AG04450 (cell line): ENCODE measurements around the gene C2orf68. TPM values are rescaled to one million over a fixed set of nuclear protein-coding genes. Genes with fewer than 3 reads are reported as not detected.

Source experiments
- CTCF ChIA-PET: fragments of 300-600, 350-600 bp; formaldehyde crosslinking; extraction: SDS; loops from one replicate; lab custom pipeline; 2022; ENCODE audit warnings: antibody characterized with exemption, inconsistent platforms; lab: Charles Lee
- POLR2A ChIA-PET: fragments of 350-600 bp; formaldehyde crosslinking; extraction: SDS; loops from one replicate; lab custom pipeline; 2021; ENCODE audit warnings: antibody characterized with exemption, inconsistent platforms; lab: Yijun Ruan, JAX
- DNase-seq: peaks from one replicate; pipeline ENCODE4 v3.0.0-alpha.2; 2011; ENCODE audit warnings: low read depth, low spot score
- H3K27ac ChIP-seq: one replicate; pipeline ENCODE4 v1.5.1; 2012; ENCODE audit warnings: low read depth, low read length, control low read depth
- H3K27me3 ChIP-seq: one replicate; pipeline ENCODE4 v1.6.0; 2012; ENCODE audit warnings: low read length; ENCODE audit not compliant: control insufficient read depth, insufficient read depth
- H3K4me3 ChIP-seq: 2 replicates; pipeline ENCODE4 v1.5.1; 2011; ENCODE audit warnings: mild to moderate bottlenecking, low read depth, low read length, control low read depth
- H3K9me3 ChIP-seq: 2 replicates; pipeline ENCODE4 v1.5.1; 2012; ENCODE audit warnings: low read length; ENCODE audit not compliant: control insufficient read depth, insufficient read depth
- polyA plus RNA-seq: library from polyadenylated mRNA; depleted of rRNA; stranded (reverse); fragments of >200 nt; gene quantifications from 2 replicates; pipeline ENCODE4 v1.2.3, GENCODE V29; 2011
- TF ChIP-seq, protein P1 (sequence below): IDR thresholded peaks from 2 replicates; pipeline ENCODE4 v1.5.1; 2011; ENCODE audit warnings: low read depth, low read length, control low read depth, inconsistent platforms

The C2orf68 gene
- polyA plus RNA-seq, 1 experiment, result 17.8 TPM

DNA sequence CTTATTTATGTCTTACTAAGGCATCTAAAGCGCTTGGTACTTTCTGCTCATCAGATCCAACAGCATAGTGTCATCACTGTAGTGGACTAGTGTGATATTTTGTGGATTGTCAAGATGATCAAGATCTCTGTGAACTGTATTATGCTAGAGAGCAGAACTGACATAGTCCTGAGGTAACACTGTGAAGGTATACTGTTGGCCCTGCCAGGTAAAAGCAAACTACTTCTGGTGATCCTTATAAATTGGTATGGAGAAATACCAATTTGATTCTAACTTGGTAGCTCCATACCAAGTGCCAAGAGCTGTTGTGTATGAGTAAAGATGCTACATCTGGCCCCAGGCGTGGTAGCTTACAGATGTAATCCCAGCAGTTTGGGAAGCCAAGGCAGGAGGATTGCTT lies 40.2 kb upstream of the C2orf68 start:
- no peak for DNase-seq
- Histone ChIP-seq H3K4me3 (no peak overlapping the region), H3K27ac (peak overlapping the region; percentile 71), H3K9me3 (no peaks in the 10 kb centered on the region), H3K27me3 (no peaks in the 10 kb centered on the region)
- ChIA-PET CTCF (interaction anchor here (0.6 to 6.8 kb wide), 7 partner anchors 12 to 176 kb away, joined by 3 to 107 read pairs (median 4); no protein-coding TSS in a partner anchor), POLR2A (interaction anchor here (0.6 to 1.3 kb wide), 6 partner anchors 35 to 384 kb away, joined by 3 to 13 read pairs (median 6); partner anchors contain the start of gene MAT2A)
- TF ChIP-seq, protein P1, sequence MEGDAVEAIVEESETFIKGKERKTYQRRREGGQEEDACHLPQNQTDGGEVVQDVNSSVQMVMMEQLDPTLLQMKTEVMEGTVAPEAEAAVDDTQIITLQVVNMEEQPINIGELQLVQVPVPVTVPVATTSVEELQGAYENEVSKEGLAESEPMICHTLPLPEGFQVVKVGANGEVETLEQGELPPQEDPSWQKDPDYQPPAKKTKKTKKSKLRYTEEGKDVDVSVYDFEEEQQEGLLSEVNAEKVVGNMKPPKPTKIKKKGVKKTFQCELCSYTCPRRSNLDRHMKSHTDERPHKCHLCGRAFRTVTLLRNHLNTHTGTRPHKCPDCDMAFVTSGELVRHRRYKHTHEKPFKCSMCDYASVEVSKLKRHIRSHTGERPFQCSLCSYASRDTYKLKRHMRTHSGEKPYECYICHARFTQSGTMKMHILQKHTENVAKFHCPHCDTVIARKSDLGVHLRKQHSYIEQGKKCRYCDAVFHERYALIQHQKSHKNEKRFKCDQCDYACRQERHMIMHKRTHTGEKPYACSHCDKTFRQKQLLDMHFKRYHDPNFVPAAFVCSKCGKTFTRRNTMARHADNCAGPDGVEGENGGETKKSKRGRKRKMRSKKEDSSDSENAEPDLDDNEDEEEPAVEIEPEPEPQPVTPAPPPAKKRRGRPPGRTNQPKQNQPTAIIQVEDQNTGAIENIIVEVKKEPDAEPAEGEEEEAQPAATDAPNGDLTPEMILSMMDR, result no peak

GRCh38 chr2:85651097-85651496 lies 39.2 kb upstream of the C2orf68 start:
- CTCF ChIA-PET, result interaction anchor here (1.0 to 6.8 kb wide), 4 partner anchors 14 to 78 kb away, joined by 4 to 107 read pairs (median 18); no protein-coding TSS in a partner anchor
- no peak overlapping the region for H3K4me3 ChIP-seq
- TF ChIP-seq, protein P1, result no peak
- no peaks in the 10 kb centered on the region for H3K27me3 ChIP-seq
- DNase-seq, result no peak
- POLR2A ChIA-PET, result interaction anchor here (0.7 kb wide), 1 partner anchor 66 kb away, joined by 3 read pairs; no protein-coding TSS in a partner anchor
- no peak overlapping the region for H3K27ac ChIP-seq
- no peaks in the 10 kb centered on the region for H3K9me3 ChIP-seq

DNA sequence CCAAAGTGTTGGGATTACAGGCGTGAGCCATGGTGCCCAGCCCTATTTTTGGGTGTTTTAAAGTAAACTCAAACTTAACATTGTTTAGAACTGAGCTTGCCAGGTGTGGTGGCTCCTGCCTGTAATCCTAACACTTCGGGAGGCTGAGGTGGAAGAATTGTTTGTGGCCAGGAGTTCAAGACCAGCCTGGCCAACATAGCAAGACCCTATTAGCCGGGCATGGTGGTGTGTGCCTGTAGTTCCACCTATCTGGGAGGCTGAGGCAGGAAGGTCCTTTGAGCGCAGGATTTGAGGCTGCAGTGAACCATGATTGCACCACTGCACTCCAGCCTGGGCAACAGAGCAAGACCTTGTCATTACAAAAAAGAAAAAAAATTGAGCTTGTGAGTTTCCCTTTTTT lies 38.6 kb upstream of the C2orf68 start:
- H3K27me3 ChIP-seq, result no peaks in the 10 kb centered on the region
- no peaks in the 10 kb centered on the region for H3K9me3 ChIP-seq
- ChIA-PET POLR2A (interaction anchor here (1.1 to 1.7 kb wide), 2 partner anchors 54 to 122 kb away, joined by 4 to 7 read pairs; no protein-coding TSS in a partner anchor), CTCF (interaction anchor here (1.0 to 6.8 kb wide), 5 partner anchors 14 to 164 kb away, joined by 4 to 107 read pairs (median 27); no protein-coding TSS in a partner anchor)
- TF ChIP-seq, protein P1, result no peak
- H3K27ac ChIP-seq, result no peak overlapping the region
- H3K4me3 ChIP-seq, result no peak overlapping the region
- DNase-seq, result no peak

- H3K27ac ChIP-seq, result peak overlapping the region; percentile 98
- TF ChIP-seq, protein P1, result no peak
- ChIA-PET POLR2A (interaction anchor here (0.8 to 1.7 kb wide), 5 partner anchors 9 to 123 kb away, joined by 3 to 7 read pairs (median 4); no protein-coding TSS in a partner anchor), CTCF (interaction anchor here (0.6 to 6.8 kb wide), 22 partner anchors 10 to 167 kb away, joined by 3 to 107 read pairs (median 6); partner anchors contain the start of gene SFTPB)
- peak; percentile 38 for DNase-seq
- H3K9me3 ChIP-seq, result no peaks in the 10 kb centered on the region
- H3K27me3 ChIP-seq, result no peaks in the 10 kb centered on the region
- H3K4me3 ChIP-seq, result peak overlapping the region; percentile 5; the same call in 1 of the 2 replicates
These were observed 37.6 kb upstream of the C2orf68 start for GRCh38 chr2:85649201-85650190.
